ENCODE data around the gene TRIM69. TPM values are rescaled to one million over a fixed set of nuclear protein-coding genes. Genes with fewer than 3 reads are reported as not detected.

The TRIM69 gene
- total RNA-seq, 2 experiments from 2014 or later, result 67.9 to 70.2 TPM

DNA sequence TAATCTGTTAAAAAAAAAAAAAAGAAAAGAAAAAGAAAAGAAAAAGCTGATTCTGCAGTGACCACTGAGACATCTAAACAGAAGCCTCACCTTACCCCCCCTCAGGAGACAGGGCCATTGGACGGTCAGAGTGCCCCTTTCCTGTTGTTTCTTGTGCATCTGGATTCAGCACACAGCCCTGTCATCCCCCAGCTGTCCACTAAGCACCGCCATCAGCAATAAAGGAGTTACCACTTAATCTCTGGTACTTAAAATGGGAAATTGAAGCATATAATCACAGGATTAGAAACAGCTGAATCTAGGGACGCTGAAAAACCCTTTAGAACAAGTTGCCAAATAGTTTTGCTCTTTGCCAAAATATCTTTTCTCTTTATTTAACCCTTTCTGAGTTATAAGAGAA, 62.5 kb downstream of the TRIM69 start:
- ChIA-PET POLR2A (no interaction called here), CTCF (interaction anchor here (0.6 to 1.3 kb wide), 2 partner anchors 16 to 605 kb away, joined by 3 to 4 read pairs; no protein-coding TSS in a partner anchor)
- H3K9me3 Mint-ChIP-seq, result no peaks in the 10 kb centered on the region
- H3K27ac Mint-ChIP-seq, result no peak overlapping the region
- no peaks in the 10 kb centered on the region for H3K36me3 Mint-ChIP-seq (ENCODE audit: low read depth)
- peaks cover 15% of the 10 kb centered on the region for H3K27me3 Mint-ChIP-seq
- no peak for DNase-seq
- peaks cover 6% of the 10 kb centered on the region for H3K4me1 Mint-ChIP-seq
- H3K4me3 Mint-ChIP-seq, result no peak overlapping the region

- Mint-ChIP-seq H3K27ac (no peak overlapping the region), H3K9me3 (no peaks in the 10 kb centered on the region), H3K27me3 (peaks cover 13% of the 10 kb centered on the region), H3K4me1 (peaks cover 6% of the 10 kb centered on the region), H3K36me3 (ENCODE audit: low read depth) (no peaks in the 10 kb centered on the region), H3K4me3 (no peak overlapping the region)
- ChIA-PET CTCF (no interaction called here), POLR2A (no interaction called here)
- DNase-seq, result no peak
Measured at GRCh38 chr15:44801364-44801763, 65.0 kb downstream of the TRIM69 start.

- Mint-ChIP-seq H3K9me3 (no peaks in the 10 kb centered on the region), H3K27me3 (peaks cover 10% of the 10 kb centered on the region), H3K36me3 (ENCODE audit: low read depth) (no peaks in the 10 kb centered on the region), H3K4me3 (no peak overlapping the region), H3K27ac (no peak overlapping the region), H3K4me1 (peaks cover 6% of the 10 kb centered on the region)
- DNase-seq, result no peak
- ChIA-PET CTCF (no interaction called here), POLR2A (no interaction called here)
Measured at GRCh38 chr15:44801797-44802196, 65.5 kb downstream of the TRIM69 start.

DNA sequence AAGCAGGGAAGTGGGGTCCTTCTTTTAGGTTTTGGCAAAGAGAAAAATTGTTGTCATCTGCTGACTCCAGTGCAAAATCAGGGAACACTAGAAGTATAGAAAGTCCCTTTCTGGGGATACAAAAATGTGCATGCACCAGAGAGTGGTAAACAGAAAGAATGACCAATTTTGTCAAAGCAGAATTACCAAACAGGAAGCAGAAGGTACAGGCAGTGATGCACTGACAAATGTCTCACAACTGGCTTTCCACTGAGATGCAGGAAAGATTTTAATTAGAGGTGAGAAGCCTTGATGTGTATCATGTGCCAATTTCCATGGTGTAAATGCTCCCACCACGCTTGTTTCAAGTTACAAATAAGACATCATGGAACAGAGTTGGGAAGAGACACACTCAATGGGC, 66.0 kb downstream of the TRIM69 start:
- POLR2A ChIA-PET, result no interaction called here
- peaks cover 6% of the 10 kb centered on the region for H3K27me3 Mint-ChIP-seq
- no peaks in the 10 kb centered on the region for H3K36me3 Mint-ChIP-seq (ENCODE audit: low read depth)
- no peaks in the 10 kb centered on the region for H3K9me3 Mint-ChIP-seq
- DNase-seq, result no peak
- no peak overlapping the region for H3K27ac Mint-ChIP-seq
- H3K4me3 Mint-ChIP-seq, result no peak overlapping the region
- peaks cover 6% of the 10 kb centered on the region for H3K4me1 Mint-ChIP-seq
- CTCF ChIA-PET, result no interaction called here

GRCh38 chr15:44804298-44805046, 68.1 kb downstream of the TRIM69 start:
- CTCF ChIA-PET, result interaction anchor here (1.2 to 1.4 kb wide), 2 partner anchors 141 to 148 kb away, joined by 3 to 4 read pairs; partner anchors contain the start of gene SPG11
- Mint-ChIP-seq H3K27ac (no peak overlapping the region), H3K4me1 (peaks cover 6% of the 10 kb centered on the region), H3K36me3 (ENCODE audit: low read depth) (no peaks in the 10 kb centered on the region), H3K9me3 (no peaks in the 10 kb centered on the region), H3K27me3 (peaks cover 11% of the 10 kb centered on the region), H3K4me3 (no peak overlapping the region)
- no peak for DNase-seq
- POLR2A ChIA-PET, result no interaction called here

DNA sequence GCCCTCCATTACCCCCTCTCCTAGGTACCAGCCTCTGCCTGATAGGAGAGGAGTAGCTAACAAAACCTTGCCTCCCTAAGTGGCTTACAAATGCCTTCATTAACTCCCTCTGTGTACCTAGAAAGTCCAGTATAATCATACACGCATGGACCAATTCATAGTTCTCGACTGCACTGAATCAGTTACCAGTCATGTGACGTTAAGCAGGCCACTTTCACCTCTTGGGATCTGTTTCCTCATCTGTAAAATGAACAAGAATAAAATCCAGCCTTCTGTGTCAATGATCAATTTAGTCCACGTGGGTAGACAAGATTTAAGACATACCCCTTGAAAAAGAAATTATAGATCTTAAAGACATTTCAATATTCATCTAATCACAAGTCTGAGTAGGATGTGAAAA, 72.2 kb downstream of the TRIM69 start:
- CTCF ChIA-PET, result no interaction called here
- peaks cover 16% of the 10 kb centered on the region for H3K27me3 Mint-ChIP-seq
- no peak overlapping the region for H3K27ac Mint-ChIP-seq
- no peaks in the 10 kb centered on the region for H3K9me3 Mint-ChIP-seq
- no peaks in the 10 kb centered on the region for H3K4me1 Mint-ChIP-seq
- no peaks in the 10 kb centered on the region for H3K36me3 Mint-ChIP-seq (ENCODE audit: low read depth)
- H3K4me3 Mint-ChIP-seq, result no peak overlapping the region
- POLR2A ChIA-PET, result no interaction called here
- DNase-seq, result no peak

- Mint-ChIP-seq H3K27me3 (peaks cover 18% of the 10 kb centered on the region), H3K27ac (no peak overlapping the region), H3K36me3 (ENCODE audit: low read depth) (no peaks in the 10 kb centered on the region), H3K4me3 (no peak overlapping the region), H3K4me1 (no peaks in the 10 kb centered on the region), H3K9me3 (no peaks in the 10 kb centered on the region)
- POLR2A ChIA-PET, result no interaction called here
- no peak for DNase-seq
- CTCF ChIA-PET, result no interaction called here
Measured at GRCh38 chr15:44810237-44810636, 73.9 kb downstream of the TRIM69 start.

- H3K36me3 Mint-ChIP-seq (ENCODE audit: low read depth), result no peaks in the 10 kb centered on the region
- ChIA-PET POLR2A (no interaction called here), CTCF (no interaction called here)
- DNase-seq, result no peak
- H3K4me1 Mint-ChIP-seq, result no peaks in the 10 kb centered on the region
- H3K9me3 Mint-ChIP-seq, result no peaks in the 10 kb centered on the region
- H3K4me3 Mint-ChIP-seq, result no peak overlapping the region
- no peak overlapping the region for H3K27ac Mint-ChIP-seq
- H3K27me3 Mint-ChIP-seq, result peaks cover 18% of the 10 kb centered on the region
Measured at GRCh38 chr15:44811337-44811736, 75.0 kb downstream of the TRIM69 start.

DNA sequence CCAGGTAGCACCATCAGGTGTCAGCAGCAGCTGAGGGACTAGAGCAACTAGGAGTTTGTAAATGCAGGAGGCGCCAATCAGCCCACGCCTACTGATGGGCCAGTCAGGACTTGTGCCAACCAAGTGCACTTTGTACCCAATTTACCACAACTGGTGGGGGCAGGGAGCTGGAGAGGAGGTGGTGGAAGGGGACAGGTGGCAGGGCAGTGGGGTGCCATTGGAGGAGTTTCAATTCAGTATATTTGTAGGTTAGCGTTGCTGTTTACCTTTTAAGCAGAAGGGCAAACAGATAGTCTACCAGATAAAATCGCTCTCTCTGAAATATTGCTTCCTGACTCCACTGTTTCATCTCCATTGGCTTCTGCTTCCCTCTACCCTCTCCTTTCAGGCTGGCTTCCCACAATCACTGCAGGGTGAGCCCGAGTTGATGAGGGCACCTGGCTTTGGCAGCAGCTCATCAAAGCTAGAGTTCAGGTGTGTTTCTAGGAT, 75.7 kb downstream of the TRIM69 start:
- no peak overlapping the region for H3K27ac Mint-ChIP-seq
- H3K27me3 Mint-ChIP-seq, result peaks cover 18% of the 10 kb centered on the region
- no peaks in the 10 kb centered on the region for H3K36me3 Mint-ChIP-seq (ENCODE audit: low read depth)
- POLR2A ChIA-PET, result no interaction called here
- H3K4me3 Mint-ChIP-seq, result no peak overlapping the region
- H3K4me1 Mint-ChIP-seq, result no peaks in the 10 kb centered on the region
- no peak for DNase-seq
- H3K9me3 Mint-ChIP-seq, result no peaks in the 10 kb centered on the region
- CTCF ChIA-PET, result no interaction called here

DNA sequence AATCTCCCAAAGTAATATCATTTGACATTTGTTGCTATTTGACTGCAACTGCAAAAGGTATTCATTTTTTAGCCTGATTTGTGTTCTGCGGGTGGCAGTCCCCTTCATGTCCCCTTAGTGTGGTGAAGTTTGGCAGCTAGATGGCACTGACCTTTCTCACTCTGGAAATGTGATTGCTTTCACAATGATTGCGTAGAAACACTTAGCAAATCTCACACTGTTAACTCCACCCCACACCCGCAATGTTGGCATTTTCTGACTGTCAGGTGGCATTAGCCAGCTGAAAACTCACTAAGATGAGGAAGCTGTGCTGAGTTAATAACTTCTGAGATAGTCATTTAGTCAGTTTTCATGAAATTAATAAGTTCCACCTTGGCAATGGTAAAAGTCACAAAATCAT, 76.9 kb downstream of the TRIM69 start:
- no peak for DNase-seq
- Mint-ChIP-seq H3K36me3 (ENCODE audit: low read depth) (no peaks in the 10 kb centered on the region), H3K4me1 (no peaks in the 10 kb centered on the region), H3K27ac (no peak overlapping the region), H3K4me3 (no peak overlapping the region), H3K9me3 (no peaks in the 10 kb centered on the region), H3K27me3 (peaks cover 18% of the 10 kb centered on the region)
- ChIA-PET POLR2A (no interaction called here), CTCF (interaction anchor here (0.6 kb wide), 1 partner anchor 236 kb away, joined by 5 read pairs; no protein-coding TSS in a partner anchor)

Other genes with a start within 250 kb of the TRIM69 start
- 10 to 100 TPM; 86.1 to 94.9 TPM for gene EIF3J, start 199.4 kb upstream of the TRIM69 start, total RNA-seq
- 10 to 100 TPM; 69.2 to 77.6 TPM for gene SPG11, start 72.9 kb upstream of the TRIM69 start, total RNA-seq
- 10 to 100 TPM; 15.9 to 20.5 TPM for gene PATL2, start 25.2 kb upstream of the TRIM69 start, total RNA-seq
- over 10,000 TPM in 1 of 2 experiments, 1,000 to 10,000 TPM in 1; 9,253 to 11,726 TPM for gene B2M, start 25.0 kb upstream of the TRIM69 start, total RNA-seq
- gene TERB2, start 220.2 kb downstream of the TRIM69 start, total RNA-seq, result not detected

All from activated CD4-positive, alpha-beta T cell treated with anti-CD3 and anti-CD28 coated beads, Interleukin-2, amount 10 ng/mL, durations not matched to agents 7 days and 5 days (primary cell).